Stimulated activated CD8-positive, alpha-beta memory T cell treated with anti-CD3 and anti-CD28 coated beads, Interleukin-15, amount 100 ng/mL, for 4 hours (primary cell): ENCODE results near the gene USP3.

Experiments used
- DNase-seq, 2 donors: peaks; one replicate each; pipeline ENCODE4 v3.0.0-alpha.2; 2020; ENCODE audit warnings: low read depth in 2 of 2

Gene USP3

GRCh38 chr15:63497642-63498467, 6.5 kb upstream of the USP3 start:
- peak in 1 of 2 donors; percentile 41 for DNase-seq

- no peak for DNase-seq
Observed at GRCh38 chr15:63499175-63499549, 5.2 kb upstream of the USP3 start.

- no peak for DNase-seq
Observed at GRCh38 chr15:63499611-63500010, 4.8 kb upstream of the USP3 start.

GRCh38 chr15:63500265-63501250, 3.8 kb upstream of the USP3 start:
- DNase-seq: no peak

- DNase-seq: no peak
Observed at GRCh38 chr15:63501256-63502089, 2.9 kb upstream of the USP3 start.

- no peak for DNase-seq
Observed at GRCh38 chr15:63502137-63502766, 2.1 kb upstream of the USP3 start.

- DNase-seq: peak; percentile 59 to 68
Observed at GRCh38 chr15:63502843-63503738, 1.3 kb upstream of the USP3 start.

GRCh38 chr15:63503739-63504246, 600 bp upstream of the USP3 start:
- peak; percentile 80 to 88 for DNase-seq

- DNase-seq: peak in 1 of 2 donors; percentile 19
Observed at GRCh38 chr15:63504979-63505841, 817 bp downstream of the USP3 start.

GRCh38 chr15:63505842-63506222, 1.4 kb downstream of the USP3 start:
- DNase-seq: no peak

- DNase-seq: no peak
Observed at GRCh38 chr15:63506537-63507035, 2.2 kb downstream of the USP3 start.

GRCh38 chr15:63507878-63508818, 3.8 kb downstream of the USP3 start:
- DNase-seq: no peak

GRCh38 chr15:63509056-63509954, 4.9 kb downstream of the USP3 start:
- no peak for DNase-seq

GRCh38 chr15:63509955-63510940, 5.9 kb downstream of the USP3 start:
- no peak for DNase-seq

- no peak for DNase-seq
Observed at GRCh38 chr15:63512148-63512547, 7.8 kb downstream of the USP3 start.
